Upper lobe of left lung (tissue), 6 donors: ENCODE measurements around the gene C3orf85. TPM values are rescaled to one million over a fixed set of nuclear protein-coding genes. Genes with fewer than 3 reads are reported as not detected.

Source experiments
- ATAC-seq, 2 donors: fragments of 200-7000 bp; cut with Tn5 transposase; one replicate each; pipeline ENCODE4 v1.9.1; 2022; ENCODE audit warnings: mild to moderate bottlenecking in 2 of 2, moderate library complexity in 2 of 2; ENCODE audit not compliant: low FRiP score in 2 of 2
- DNase-seq, 2 donors: peaks; one replicate each; pipeline ENCODE4 v3.0.0-alpha.2; 2019 to 2020
- H3K27ac ChIP-seq, 4 donors: fragments of 200-600 bp; sonication (generic); one replicate each; pipeline ENCODE4 v1.5.1; 2016 to 2019
- H3K27me3 ChIP-seq, 4 donors: fragments of 200-600 bp; sonication (generic); one replicate each; pipeline ENCODE4 v1.5.1; 2017 to 2019
- H3K36me3 ChIP-seq, 4 donors: fragments of 200-600 bp; sonication (generic); one replicate each; pipeline ENCODE4 v1.5.1; 2016 to 2019
- H3K4me1 ChIP-seq, 4 donors: fragments of 200-600 bp; sonication (generic); one replicate each; pipeline ENCODE4 v1.5.1; 2018 to 2019
- H3K4me3 ChIP-seq, 4 donors: fragments of 200-600 bp; sonication (generic); one replicate each; pipeline ENCODE4 v1.5.1; 2017 to 2019; ENCODE audit warnings: mild to moderate bottlenecking in 2 of 4, moderate library complexity in 1 of 4
- H3K9me3 ChIP-seq, 4 donors: fragments of 200-600 bp; sonication (generic); one replicate each; pipeline ENCODE4 v1.5.1; 2018 to 2019
- EP300 ChIP-seq, 4 donors: sonication (generic); formaldehyde crosslinking; IDR thresholded peaks; one replicate each; pipeline ENCODE4 v1.5.1; 2017; ENCODE audit warnings: antibody characterized with exemption in 4 of 4, control low read depth in 2 of 4
- POLR2A ChIP-seq, 4 donors: fragments of 450-650 bp; IDR thresholded peaks; one replicate each; pipeline ENCODE4 v1.5.1; 2016 to 2017; ENCODE audit warnings: antibody characterized with exemption in 4 of 4, mild to moderate bottlenecking in 2 of 4
- POLR2AphosphoS5 ChIP-seq, 2 donors: sonication (generic); formaldehyde crosslinking; IDR thresholded peaks; one replicate each; pipeline ENCODE4 v1.5.1; 2017; ENCODE audit warnings: antibody characterized with exemption in 2 of 2
- WGBS, 2 donors: methylation state at CpG; one replicate each; pipeline ENCODE4 v1.1.5; 2017 to 2018; 5-methylcytosine and 5-hydroxymethylcytosine counted together
- total RNA-seq, 6 donors: library from RNA; depleted of rRNA in 4 of 6; stranded (reverse); fragments of >200 nt in 4 of 6; gene quantifications; one replicate each; pipeline versions ENCODE4 v1.1.0 to v1.2.1, GENCODE V29; 2016 to 2021
- TF ChIP-seq, protein P1 (sequence below), 6 experiments: fragments of 450-650 bp in 4 of 6; fragments of 200-600 bp in 2 of 6; sonication (generic) in 2 of 6; IDR thresholded peaks; one replicate each; pipeline ENCODE4 v1.5.1; 2016 to 2019; ENCODE audit warnings: antibody characterized with exemption in 6 of 6
- donor health status: DM: no; HTN: no; CAD: no; lungs with moderate emphysema.
- donor health status: DM: no; HTN: yes; CAD: no; lungs with severe emphysema.

Gene C3orf85
- total RNA-seq, 6 donors from 2014 or later: not detected

DNA sequence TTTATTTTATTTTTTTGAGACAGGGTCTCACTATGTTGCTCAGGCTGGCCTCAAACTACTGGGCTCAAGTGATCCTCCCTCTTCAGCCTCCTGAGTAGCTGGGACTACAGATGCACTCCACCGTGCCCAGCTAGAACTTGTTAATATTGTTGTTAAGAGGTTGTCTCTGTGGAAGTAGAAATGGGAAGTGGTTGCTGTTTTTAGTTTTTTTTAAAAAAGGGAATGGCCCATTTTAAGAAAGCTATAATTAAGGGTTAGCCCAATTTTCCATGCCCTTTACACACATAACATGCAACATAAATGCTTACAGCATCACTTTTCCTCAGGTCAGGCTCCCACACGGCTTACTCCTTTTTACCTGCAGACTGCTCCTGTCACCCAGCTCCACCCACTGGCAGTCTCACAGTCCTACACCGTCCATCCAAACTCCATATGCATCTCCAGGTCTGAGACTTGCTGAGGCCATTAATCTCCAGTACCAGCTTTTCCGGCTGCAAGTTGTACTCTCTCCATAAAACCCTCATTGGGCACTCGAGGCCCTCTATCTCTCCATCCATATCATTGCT lies 38.4 kb upstream of the C3orf85 start:
- WGBS, 2 donors: 55 to 63% methylated on average over 5 of the region's 5 CpGs
- DNase-seq: no peak
- TF ChIP-seq, protein P1, sequence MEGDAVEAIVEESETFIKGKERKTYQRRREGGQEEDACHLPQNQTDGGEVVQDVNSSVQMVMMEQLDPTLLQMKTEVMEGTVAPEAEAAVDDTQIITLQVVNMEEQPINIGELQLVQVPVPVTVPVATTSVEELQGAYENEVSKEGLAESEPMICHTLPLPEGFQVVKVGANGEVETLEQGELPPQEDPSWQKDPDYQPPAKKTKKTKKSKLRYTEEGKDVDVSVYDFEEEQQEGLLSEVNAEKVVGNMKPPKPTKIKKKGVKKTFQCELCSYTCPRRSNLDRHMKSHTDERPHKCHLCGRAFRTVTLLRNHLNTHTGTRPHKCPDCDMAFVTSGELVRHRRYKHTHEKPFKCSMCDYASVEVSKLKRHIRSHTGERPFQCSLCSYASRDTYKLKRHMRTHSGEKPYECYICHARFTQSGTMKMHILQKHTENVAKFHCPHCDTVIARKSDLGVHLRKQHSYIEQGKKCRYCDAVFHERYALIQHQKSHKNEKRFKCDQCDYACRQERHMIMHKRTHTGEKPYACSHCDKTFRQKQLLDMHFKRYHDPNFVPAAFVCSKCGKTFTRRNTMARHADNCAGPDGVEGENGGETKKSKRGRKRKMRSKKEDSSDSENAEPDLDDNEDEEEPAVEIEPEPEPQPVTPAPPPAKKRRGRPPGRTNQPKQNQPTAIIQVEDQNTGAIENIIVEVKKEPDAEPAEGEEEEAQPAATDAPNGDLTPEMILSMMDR (IDR thresholded peaks at IDR 0.05): no peak
- TF ChIP-seq POLR2AphosphoS5 (IDR thresholded peaks at IDR 0.05) (no peak), POLR2A (IDR thresholded peaks at IDR 0.05) (no peak)
- Histone ChIP-seq H3K4me3 (no peak overlapping the region), H3K4me1 (no peaks in the 10 kb centered on the region), H3K9me3 (no peaks in the 10 kb centered on the region), H3K27me3 (no peaks in the 10 kb centered on the region), H3K36me3 (no peaks in the 10 kb centered on the region), H3K27ac (no peak overlapping the region)
- ATAC-seq: no peak

DNA sequence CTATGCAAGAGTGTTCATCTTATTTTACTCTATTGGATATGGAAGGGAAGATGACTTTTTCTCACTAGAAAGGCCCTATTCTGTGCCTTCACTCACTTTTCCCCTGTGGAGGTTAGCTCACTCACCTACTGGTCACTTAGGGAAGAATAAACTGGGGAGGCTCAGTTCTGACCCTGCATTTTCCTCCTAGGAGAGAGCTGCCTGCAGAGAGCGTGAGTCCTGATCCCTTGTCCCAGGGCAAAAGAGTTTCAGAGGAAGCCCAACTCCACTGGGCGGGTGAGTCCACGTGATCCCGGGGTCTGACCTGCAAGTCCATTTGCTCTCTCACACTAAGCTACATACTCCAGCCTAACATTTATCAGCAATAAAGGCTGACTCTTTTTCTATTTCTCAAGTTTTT lies 26.9 kb upstream of the C3orf85 start:
- no peak overlapping the region for H3K4me3 ChIP-seq
- H3K4me1 ChIP-seq: no peaks in the 10 kb centered on the region
- WGBS, 2 donors: 85% methylated on average over 4 of the region's 4 CpGs
- TF ChIP-seq EP300 (IDR thresholded peaks at IDR 0.05) (no peak), POLR2AphosphoS5 (IDR thresholded peaks at IDR 0.05) (no peak), POLR2A (IDR thresholded peaks at IDR 0.05) (no peak)
- TF ChIP-seq, protein P1 (IDR thresholded peaks at IDR 0.05): no peak
- no peak for ATAC-seq
- DNase-seq: no peak
- H3K36me3 ChIP-seq: no peaks in the 10 kb centered on the region
- H3K27me3 ChIP-seq: no peaks in the 10 kb centered on the region
- no peaks in the 10 kb centered on the region for H3K9me3 ChIP-seq
- H3K27ac ChIP-seq: no peak overlapping the region

DNA sequence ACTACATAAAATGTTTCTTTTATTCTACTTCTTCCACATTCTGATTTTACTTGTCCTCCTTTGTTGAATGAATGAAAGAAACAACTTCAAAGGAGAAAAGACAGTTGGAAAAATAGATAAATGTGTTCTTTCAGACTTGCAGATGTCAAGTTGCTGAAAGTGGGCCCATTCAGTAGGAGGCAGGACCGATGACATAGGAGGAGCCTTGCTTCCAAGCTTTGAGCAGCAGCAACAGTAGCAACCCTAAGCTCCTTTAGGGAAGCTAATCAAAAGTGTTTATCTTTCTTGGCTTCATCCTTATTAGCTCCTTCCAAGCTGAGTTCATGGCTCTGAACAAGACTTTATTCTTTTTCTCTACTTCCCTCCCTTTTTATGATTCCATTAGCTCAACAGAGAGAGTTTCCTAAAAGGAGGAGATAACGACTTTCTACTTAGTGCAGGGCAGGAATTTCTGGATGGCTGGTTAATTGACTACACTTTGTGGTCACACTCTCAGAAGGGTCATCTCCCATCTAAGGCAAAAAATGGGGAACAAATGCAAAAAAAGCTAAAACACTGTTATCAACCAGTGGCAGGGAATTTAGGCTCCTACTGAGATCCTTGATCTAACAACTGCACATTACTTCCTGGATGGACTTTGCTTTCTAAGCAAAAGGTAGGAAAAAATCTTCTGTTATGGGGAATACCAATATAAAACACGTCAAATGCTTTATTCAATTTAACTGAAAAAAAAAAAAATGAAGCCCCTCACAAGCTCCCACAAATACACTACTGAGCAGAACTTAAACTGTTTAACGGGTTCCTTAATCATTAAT lies 23.4 kb upstream of the C3orf85 start:
- ATAC-seq (no peak), DNase-seq (no peak)

DNA sequence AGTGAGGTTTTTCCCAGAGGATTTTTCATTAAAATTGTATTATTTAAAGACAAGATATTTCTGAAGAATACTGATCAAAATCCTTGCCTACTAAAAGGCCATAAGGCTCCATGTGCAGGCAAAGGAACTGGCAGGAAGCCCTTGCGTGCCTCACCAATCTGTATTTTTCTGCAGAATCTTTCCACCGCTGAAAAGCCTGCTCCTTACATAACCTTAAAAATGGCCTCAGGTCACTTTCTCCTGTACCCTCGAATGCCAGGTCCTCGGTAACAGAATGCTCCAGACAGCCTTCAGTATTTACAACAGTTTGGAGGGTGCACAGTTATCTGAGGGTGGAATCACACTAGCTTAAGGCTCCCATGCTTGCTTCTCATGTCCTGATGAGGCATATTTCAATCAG lies 21.8 kb upstream of the C3orf85 start:
- ATAC-seq: no peak
- Histone ChIP-seq H3K27ac (no peak overlapping the region), H3K4me3 (no peak overlapping the region), H3K9me3 (no peaks in the 10 kb centered on the region), H3K27me3 (no peaks in the 10 kb centered on the region), H3K36me3 (no peaks in the 10 kb centered on the region), H3K4me1 (no peaks in the 10 kb centered on the region)
- no peak for DNase-seq
- WGBS, 2 donors: 79 to 87% methylated on average over 4 of the region's 4 CpGs
- TF ChIP-seq, protein P1 (IDR thresholded peaks at IDR 0.05): no peak
- TF ChIP-seq POLR2AphosphoS5 (IDR thresholded peaks at IDR 0.05) (no peak), POLR2A (IDR thresholded peaks at IDR 0.05) (no peak), EP300 (IDR thresholded peaks at IDR 0.05) (no peak)

More for the DNA sequence above, 23.4 kb upstream of the C3orf85 start:
- H3K9me3 ChIP-seq: no peaks in the 10 kb centered on the region
- H3K27ac ChIP-seq: no peak overlapping the region
- H3K36me3 ChIP-seq: no peaks in the 10 kb centered on the region
- TF ChIP-seq POLR2AphosphoS5 (IDR thresholded peaks at IDR 0.05): no peak
- TF ChIP-seq EP300 (IDR thresholded peaks at IDR 0.05): no peak
- TF ChIP-seq, protein P1 (IDR thresholded peaks at IDR 0.05): no peak
- no peak for TF ChIP-seq POLR2A (IDR thresholded peaks at IDR 0.05)
- no peaks in the 10 kb centered on the region for H3K4me1 ChIP-seq
- WGBS, 2 donors: 78 to 86% methylated on average over 4 of the region's 4 CpGs
- H3K4me3 ChIP-seq: no peak overlapping the region
- H3K27me3 ChIP-seq: no peaks in the 10 kb centered on the region
